MM.1S (cell line): Measurements from ENCODE around the gene HSPA12B.

Experiments used
- DNase-seq: peaks from one replicate; pipeline ENCODE4 v3.0.0-alpha.2; 2015
- H2AFZ ChIP-seq: fragments of 300-600 bp; sonication (generic); 2 replicates; pipeline ENCODE4 v1.6.0; 2016; ENCODE audit warnings: antibody characterized with exemption, low read length
- H3F3A ChIP-seq: fragments of 300-600 bp; sonication (generic); 2 replicates; pipeline ENCODE4 v1.6.1; 2016; ENCODE audit warnings: mild to moderate bottlenecking, antibody characterized with exemption, low read length, moderate library complexity, mixed read lengths; ENCODE audit not compliant: insufficient read depth
- H3K27ac ChIP-seq: fragments of 300-600 bp; sonication (generic); 2 replicates; pipeline ENCODE4 v1.5.1; 2016; ENCODE audit warnings: mild to moderate bottlenecking, low read length
- H3K27me3 ChIP-seq: fragments of 300-600 bp; sonication (generic); replicated peaks from 2 replicates; pipeline ENCODE4 v1.6.0; 2016; ENCODE audit warnings: low read length; ENCODE audit not compliant: insufficient read depth
- H3K36me3 ChIP-seq: fragments of 300-600 bp; sonication (generic); replicated peaks from 2 replicates; pipeline ENCODE4 v1.6.1; 2016; ENCODE audit warnings: mild to moderate bottlenecking, low read length, mixed read lengths; ENCODE audit not compliant: insufficient read depth
- H3K4me1 ChIP-seq: fragments of 300-600 bp; sonication (generic); 2 replicates; pipeline ENCODE4 v1.6.1; 2016; ENCODE audit warnings: low read length, mixed read lengths
- H3K4me2 ChIP-seq: fragments of 300-600 bp; sonication (generic); 2 replicates; pipeline ENCODE4 v1.6.0; 2016; ENCODE audit warnings: low read depth, low read length
- H3K4me3 ChIP-seq: fragments of 300-600 bp; sonication (generic); 2 replicates; pipeline ENCODE4 v1.5.1; 2016; ENCODE audit warnings: low read length, mixed read lengths
- H3K79me2 ChIP-seq: fragments of 300-600 bp; sonication (generic); 2 replicates; pipeline ENCODE4 v1.6.1; 2016; ENCODE audit warnings: mixed run types, low read length, mixed read lengths
- H3K9ac ChIP-seq: fragments of 300-600 bp; sonication (generic); 2 replicates; pipeline ENCODE4 v1.6.1; 2016; ENCODE audit warnings: low read length, mixed read lengths
- H3K9me2 ChIP-seq: fragments of 300-600 bp; sonication (generic); replicated peaks from 2 replicates; pipeline ENCODE4 v1.6.1; 2016; ENCODE audit warnings: mild to moderate bottlenecking, low read length, mixed read lengths; ENCODE audit not compliant: insufficient read depth
- H3K9me3 ChIP-seq: fragments of 300-600 bp; sonication (generic); replicated peaks from 2 replicates; pipeline ENCODE4 v1.6.1; 2016; ENCODE audit warnings: mild to moderate bottlenecking, low read length, mixed read lengths; ENCODE audit not compliant: insufficient read depth
- H4K20me1 ChIP-seq: fragments of 300-600 bp; sonication (generic); 2 replicates; pipeline ENCODE4 v1.6.1; 2016; ENCODE audit warnings: mild to moderate bottlenecking, low read length, moderate library complexity, mixed read lengths; ENCODE audit not compliant: insufficient read depth
- CTCF ChIP-seq: fragments of 300-600 bp; sonication (generic); IDR thresholded peaks from 2 replicates; pipeline ENCODE4 v1.5.1; 2016; ENCODE audit warnings: antibody characterized with exemption, low read length, mixed read lengths
- EZH2 ChIP-seq: fragments of 300-600 bp; sonication (generic); optimal IDR thresholded peaks from 2 replicates; pipeline ENCODE3; 2017; ENCODE audit warnings: low read depth, mild to moderate bottlenecking, antibody characterized with exemption, low read length, mixed read lengths
- EZH2phosphoT487 ChIP-seq: fragments of 300-600 bp; sonication (generic); IDR thresholded peaks from 2 replicates; pipeline ENCODE4 v1.6.1; 2018; ENCODE audit warnings: antibody characterized with exemption, low read length

HSPA12B gene

GRCh38 chr20:3735768-3736167 lies 3.3 kb downstream of the HSPA12B start:
- no peak for TF ChIP-seq EZH2phosphoT487
- TF ChIP-seq CTCF, result no peak
- no peak for TF ChIP-seq EZH2
- no peak overlapping the region for H3K9ac ChIP-seq
- peaks cover 21% of the 10 kb centered on the region; the same call in 1 of the 2 replicates for H3K27me3 ChIP-seq
- H4K20me1 ChIP-seq, result no peaks in the 10 kb centered on the region
- H3K27ac ChIP-seq, result no peak overlapping the region
- no peaks in the 10 kb centered on the region for H3F3A ChIP-seq
- no peaks in the 10 kb centered on the region for H3K9me3 ChIP-seq
- no peak overlapping the region for H3K4me2 ChIP-seq
- no peak overlapping the region for H3K4me3 ChIP-seq
- no peaks in the 10 kb centered on the region for H3K36me3 ChIP-seq
- H2AFZ ChIP-seq, result no peak overlapping the region
- DNase-seq, result no peak
- no peaks in the 10 kb centered on the region for H3K4me1 ChIP-seq
- H3K79me2 ChIP-seq, result no peaks in the 10 kb centered on the region
- no peaks in the 10 kb centered on the region for H3K9me2 ChIP-seq

GRCh38 chr20:3738111-3739053 lies 5.9 kb downstream of the HSPA12B start:
- Histone ChIP-seq H4K20me1 (no peaks in the 10 kb centered on the region), H3F3A (no peaks in the 10 kb centered on the region), H3K4me2 (no peak overlapping the region), H3K9ac (no peak overlapping the region), H3K9me3 (no peaks in the 10 kb centered on the region), H3K27me3 (peaks cover 1% of the 10 kb centered on the region; the same call in 1 of the 2 replicates), H3K9me2 (no peaks in the 10 kb centered on the region), H3K4me3 (no peak overlapping the region), H3K36me3 (no peaks in the 10 kb centered on the region), H3K79me2 (no peaks in the 10 kb centered on the region), H3K27ac (no peak overlapping the region), H2AFZ (no peak overlapping the region), H3K4me1 (no peaks in the 10 kb centered on the region)
- no peak for TF ChIP-seq CTCF
- no peak for TF ChIP-seq EZH2
- no peak for TF ChIP-seq EZH2phosphoT487
- no peak for DNase-seq

- Histone ChIP-seq H4K20me1 (no peaks in the 10 kb centered on the region), H3K27me3 (no peaks in the 10 kb centered on the region), H3K4me2 (no peak overlapping the region), H3K36me3 (no peaks in the 10 kb centered on the region), H3K4me3 (no peak overlapping the region), H3K9me2 (no peaks in the 10 kb centered on the region), H2AFZ (no peak overlapping the region), H3K4me1 (no peaks in the 10 kb centered on the region), H3K27ac (no peak overlapping the region), H3K9ac (no peak overlapping the region), H3K79me2 (no peaks in the 10 kb centered on the region), H3K9me3 (no peaks in the 10 kb centered on the region), H3F3A (no peaks in the 10 kb centered on the region)
- DNase-seq, result no peak
- TF ChIP-seq EZH2, result no peak
- no peak for TF ChIP-seq EZH2phosphoT487
- no peak for TF ChIP-seq CTCF
Measured at GRCh38 chr20:3739054-3739925, 6.8 kb downstream of the HSPA12B start.
